Motor neuron (in vitro differentiated cells): ENCODE measurements around the gene ANKRD23. TPM values are rescaled to one million over a fixed set of nuclear protein-coding genes. Genes with fewer than 3 reads are reported as not detected.

Source experiments
- ATAC-seq, 8 experiments: fragments of 200-7000 bp; cut with Tn5 transposase; replicated peaks in 6 of 8; 2 replicates each; pipeline ENCODE4 v1.8.0; 2021; ENCODE audit warnings: mild to moderate bottlenecking in 8 of 8, moderate library complexity in 8 of 8
- H3K27ac ChIP-seq, 2 donors: fragments of 250-450 bp; sonication (Bioruptor Pico); 2 replicates each; pipeline ENCODE4 v1.9.0; 2021; ENCODE audit warnings: antibody characterized with exemption in 2 of 2, mild to moderate bottlenecking in 2 of 2, moderate library complexity in 1 of 2
- H3K4me1 ChIP-seq, 2 donors: fragments of 250-450 bp; sonication (Bioruptor Pico); replicated peaks in 1 of 2; 2 replicates each; pipeline ENCODE4 v1.6.1; 2021; ENCODE audit warnings: antibody characterized with exemption in 2 of 2, mild to moderate bottlenecking in 2 of 2, moderate library complexity in 1 of 2
- H3K4me3 ChIP-seq, 5 donors: fragments of 250-450 bp; sonication (Bioruptor Pico); 2 replicates each; pipeline ENCODE4 v1.9.0; 2021; ENCODE audit warnings: antibody characterized with exemption in 5 of 5, mild to moderate bottlenecking in 5 of 5, moderate library complexity in 4 of 5
- WGBS, 10 experiments: fragments of 450-650 bp; shearing (Covaris generic); methylation state at CpG; one replicate each; pipeline ENCODE4 v1.0.0; 2022; 5-methylcytosine and 5-hydroxymethylcytosine counted together
- in situ Hi-C, 9 experiments: fragments of 400-800 bp; cut with MboI; loops; one replicate each; pipeline ENCODE4 v1.15.0; 2021; ENCODE audit warnings: low sequenced_read_pairs in 9 of 9, low pct_unique_long_range_greater_than_20kb in 2 of 9; ENCODE audit not compliant: unreplicated experiment in 9 of 9
- total RNA-seq, 8 experiments: library from RNA; unstranded; fragments of 300-600 nt; gene quantifications; 2 replicates each; pipeline versions ENCODE4 v1.2.3 to v1.2.4, GENCODE V29; 2022

Gene ANKRD23
- total RNA-seq, 8 experiments from 2014 or later = 1.9 to 5.6 (median 3.7) TPM

DNA sequence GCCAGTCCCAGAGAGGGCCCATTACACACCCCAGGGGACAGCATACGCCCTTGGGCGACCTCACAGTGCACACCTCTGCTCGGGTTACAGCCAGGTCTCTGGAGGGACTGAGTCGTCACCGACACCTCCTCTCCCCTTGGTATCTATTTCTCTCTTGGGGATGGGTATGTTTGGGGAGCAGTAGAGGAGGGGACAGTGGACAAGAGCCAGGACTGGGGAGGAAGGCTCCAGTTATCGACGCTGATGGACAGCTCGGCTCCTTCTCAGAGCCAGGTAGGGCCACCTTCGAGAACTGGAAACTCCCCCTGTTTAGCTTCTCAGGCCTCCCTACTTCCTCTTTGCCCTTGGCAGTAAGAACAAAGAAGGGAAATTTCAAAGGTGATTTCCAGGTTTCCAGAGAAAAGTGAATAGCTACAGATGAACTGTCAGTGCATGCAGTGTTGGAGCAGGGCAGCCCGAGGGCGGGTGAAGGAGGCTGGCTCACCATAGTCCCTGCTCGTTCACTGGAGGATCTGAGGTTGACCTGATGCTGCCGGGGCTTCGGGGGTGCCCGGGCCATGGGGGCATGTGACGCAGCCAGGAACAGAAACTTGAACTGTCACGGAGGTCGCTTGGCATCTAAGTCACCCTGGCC lies 30.5 kb upstream of the ANKRD23 start:
- ATAC-seq = no peak

DNA sequence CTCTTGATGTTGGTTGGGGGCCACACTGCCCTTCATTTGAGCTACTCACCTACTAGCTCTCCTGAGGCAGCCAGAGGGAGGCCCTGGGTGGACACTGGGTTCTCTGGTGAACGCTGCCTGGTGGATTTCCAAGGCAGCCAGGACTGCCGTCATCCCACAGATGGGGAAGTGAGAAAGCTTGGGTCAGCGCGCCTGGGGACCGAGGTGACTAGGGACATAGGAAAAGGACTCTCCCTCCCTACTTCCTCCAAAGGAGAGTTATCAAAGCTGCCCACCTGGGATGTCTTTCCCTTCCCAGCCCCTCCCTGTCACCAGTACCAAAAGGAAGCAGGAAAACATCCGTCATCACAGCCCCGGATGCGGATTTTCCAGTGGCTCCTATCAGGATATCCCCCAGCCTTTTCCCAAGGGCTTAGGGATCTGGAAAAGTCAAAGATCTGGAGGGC lies 29.9 kb upstream of the ANKRD23 start:
- Histone ChIP-seq H3K4me3 (no peak overlapping the region), H3K4me1 (peaks cover 22 to 24% of the 10 kb centered on the region in 2 donors), H3K27ac (no peak overlapping the region)
- WGBS, 10 experiments = 20 to 83% (median 50%) methylated on average over 1 to 2 of the region's 8 CpGs; no CpG with 5 or more reads in 7 of the 10 experiments
- no peak for ATAC-seq
- in situ Hi-C loops = loop anchor here in 4 of 9 experiments (25.0 kb wide), 1 partner anchor 89 kb away; no protein-coding TSS in a partner anchor

More for the DNA sequence above, 30.5 kb upstream of the ANKRD23 start:
- peaks cover 22 to 24% of the 10 kb centered on the region in 2 donors for H3K4me1 ChIP-seq
- 50 to 100% (median 89%) methylated on average over 3 to 7 of the region's 18 CpGs; no CpG with 5 or more reads in 5 of the 10 experiments for WGBS, 10 experiments
- H3K27ac ChIP-seq = no peak overlapping the region
- in situ Hi-C loops = loop anchor here in 4 of 9 experiments (25.0 kb wide), 1 partner anchor 88 kb away; no protein-coding TSS in a partner anchor
- H3K4me3 ChIP-seq = no peak overlapping the region

DNA sequence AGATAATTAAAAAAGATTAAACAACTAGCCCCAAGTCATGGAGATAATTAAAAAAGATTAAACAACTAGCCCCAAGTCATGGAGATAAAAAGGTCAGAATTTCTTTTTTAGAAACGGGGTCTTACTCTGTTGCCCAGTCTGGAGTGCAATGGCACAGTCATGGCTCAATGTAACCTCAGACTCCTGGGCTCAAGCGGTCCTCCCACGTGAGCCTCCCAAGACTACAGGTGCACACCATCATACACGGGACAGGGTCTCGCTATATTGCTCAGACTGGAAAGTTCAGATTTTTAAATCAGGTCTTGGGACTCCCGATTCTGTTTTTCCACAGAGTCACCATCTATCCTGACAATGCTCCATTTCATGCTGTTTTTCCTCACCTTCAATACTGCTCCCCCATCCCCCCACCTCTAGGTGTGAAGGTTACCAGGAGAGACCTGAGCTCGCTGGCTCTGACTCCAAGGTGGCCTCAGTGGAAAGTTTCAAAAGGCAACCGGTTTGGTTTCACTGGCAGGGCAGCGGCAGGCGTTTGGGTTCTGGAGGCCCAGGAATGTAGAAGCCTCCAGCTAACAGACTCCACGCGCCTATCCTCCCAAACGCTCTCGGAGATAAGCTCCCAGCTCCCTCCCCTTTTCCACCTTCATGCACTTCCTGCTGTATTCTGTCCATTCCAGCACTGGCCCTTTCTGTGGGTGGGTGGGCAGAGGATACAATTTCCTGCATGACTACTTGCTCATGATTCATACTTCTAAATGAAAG lies 28.9 kb upstream of the ANKRD23 start:
- H3K4me3 ChIP-seq = no peak overlapping the region
- in situ Hi-C loops = loop anchor here in 4 of 9 experiments (25.0 kb wide), 1 partner anchor 90 kb away; no protein-coding TSS in a partner anchor
- no peak for ATAC-seq
- peaks cover 22 to 24% of the 10 kb centered on the region in 2 donors for H3K4me1 ChIP-seq
- 60 to 100% (median 86%) methylated on average over 1 to 10 of the region's 14 CpGs for WGBS, 10 experiments
- no peak overlapping the region for H3K27ac ChIP-seq

DNA sequence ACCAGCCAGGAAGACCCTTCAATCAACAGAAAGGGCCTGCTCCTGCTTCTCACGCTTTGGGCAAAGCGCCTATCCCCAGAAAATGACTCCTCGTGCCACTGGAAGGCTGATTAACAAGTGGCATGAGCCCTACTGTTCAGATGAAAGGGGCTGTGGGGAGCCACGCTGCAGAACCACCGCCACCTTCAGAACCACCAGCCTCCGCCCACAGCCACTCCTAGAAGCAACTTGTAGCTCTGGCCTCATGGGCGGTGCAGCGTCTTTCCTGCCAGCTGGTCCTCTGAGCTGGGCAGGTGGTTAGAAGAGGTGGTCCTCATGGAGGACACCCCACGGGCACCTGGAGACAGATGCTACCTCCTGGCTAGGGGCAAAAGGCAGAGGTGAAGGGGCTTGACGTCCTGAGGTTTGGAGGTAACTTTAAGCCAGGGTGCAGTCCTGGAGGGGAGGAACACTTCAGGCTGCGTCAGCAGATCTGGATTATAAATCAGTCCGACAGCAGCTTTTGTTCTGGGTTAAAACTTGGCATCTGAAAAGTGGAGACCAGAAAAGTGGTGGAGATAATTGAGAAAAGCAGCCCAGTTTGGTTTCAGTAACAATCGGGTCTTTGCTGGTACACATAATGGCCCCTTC lies 26.9 kb upstream of the ANKRD23 start:
- Histone ChIP-seq H3K4me3 (peak overlapping the region; percentile 88 to 98 (median 93)), H3K4me1 (peaks cover 18 to 21% of the 10 kb centered on the region in 2 donors), H3K27ac (peak overlapping the region; percentile 96 to 97)
- in situ Hi-C loops = loop anchor here in 4 of 9 experiments (25.0 kb wide), 1 partner anchor 92 kb away; no protein-coding TSS in a partner anchor
- WGBS, 10 experiments = 0 to 80% (median 23%) methylated on average over 1 to 11 of the region's 13 CpGs; no CpG with 5 or more reads in 1 of the 10 experiments
- ATAC-seq = peak in 6 of 8 experiments; percentile 1 to 13 (median 10)

DNA sequence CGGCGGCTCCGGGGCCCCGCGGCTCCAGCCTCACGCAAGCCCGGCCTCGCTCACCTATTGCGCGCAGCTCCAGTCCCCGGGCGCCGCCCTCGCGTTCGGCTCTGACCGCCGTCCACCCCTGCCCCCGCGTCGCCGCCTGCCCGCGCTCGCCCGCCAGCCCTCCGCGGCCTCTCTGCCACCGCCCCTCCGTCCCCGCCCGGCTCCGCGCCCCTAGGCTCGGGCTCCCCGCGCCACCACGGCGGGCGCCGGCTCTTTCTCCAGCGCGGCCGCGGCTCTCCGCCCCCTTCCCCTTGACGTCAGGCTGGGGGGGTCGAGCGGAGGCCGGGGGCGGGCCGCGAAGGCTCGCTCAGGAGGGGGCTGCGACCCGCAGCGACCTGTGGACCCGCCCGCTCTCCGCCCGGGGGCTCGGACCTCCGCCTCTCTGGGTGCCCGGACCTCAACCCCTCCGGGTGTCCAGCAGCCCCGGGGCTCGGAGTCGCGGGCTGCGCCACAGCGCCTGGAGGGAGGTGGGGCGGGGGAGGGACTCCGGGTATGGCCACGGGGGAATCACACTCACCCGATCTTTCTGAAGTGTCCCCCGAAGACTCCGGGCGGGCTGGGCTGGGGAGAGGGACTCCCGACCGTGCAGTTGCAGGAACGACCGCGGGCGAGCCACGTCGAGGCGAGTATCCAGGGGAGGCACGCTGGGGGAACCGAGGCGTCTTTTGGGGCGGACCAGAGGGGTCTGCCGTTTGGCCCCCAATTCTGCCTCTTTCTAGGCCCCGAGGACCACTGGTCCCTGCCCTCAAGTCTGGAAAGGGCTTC lies 26.2 kb upstream of the ANKRD23 start, which contains the start of gene SEMA4C:
Gene SEMA4C, minus strand, starts transcription at position 259 of the 804 bp plus-strand sequence. CDS start 2,194 bp downstream, outside the sequence.
- ATAC-seq = peak; percentile 34 to 53 (median 46)
- in situ Hi-C loops = loop anchor here in 5 of 9 experiments (10.0 to 25.0 kb wide), 2 partner anchors 85 to 92 kb away; no protein-coding TSS in a partner anchor
- 0% methylated on average over 2 of the region's 93 CpGs; no CpG with 5 or more reads in 9 of the 10 experiments for WGBS, 10 experiments

DNA sequence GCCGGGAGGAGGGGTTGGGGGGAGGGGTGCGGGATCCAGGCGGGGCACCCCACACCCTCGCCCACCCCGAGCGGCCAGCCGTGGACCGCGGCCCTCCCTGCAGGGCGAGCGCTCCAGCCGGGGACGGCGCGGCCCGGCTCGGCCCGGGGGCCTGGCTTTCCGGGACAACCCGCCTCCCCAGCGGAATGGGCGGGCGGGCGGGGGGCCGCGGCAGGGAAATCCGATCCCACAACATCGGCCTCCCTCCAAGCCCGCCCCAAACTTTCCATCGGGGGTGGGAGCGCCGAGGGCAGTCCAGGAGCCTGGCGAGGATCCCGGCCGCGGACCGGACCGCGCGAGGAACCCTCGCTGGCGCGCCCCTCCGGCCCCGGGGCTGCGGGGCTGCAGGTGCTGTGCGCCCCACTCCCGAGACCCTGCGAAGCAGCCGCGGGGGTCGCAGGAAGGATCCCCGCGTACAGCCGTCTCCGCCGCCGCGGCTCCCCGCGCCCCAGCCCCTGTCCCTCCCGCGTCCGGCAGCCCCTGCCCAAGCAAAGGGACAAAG lies 25.5 kb upstream of the ANKRD23 start:
- in situ Hi-C loops = loop anchor here in 5 of 9 experiments (10.0 to 25.0 kb wide), 2 partner anchors 85 to 93 kb away; no protein-coding TSS in a partner anchor
- ATAC-seq = peak; percentile 48 to 62 (median 57)
- Histone ChIP-seq H3K4me3 (peak overlapping the region; percentile 88 to 98 (median 93)), H3K4me1 (peaks cover 11 to 14% of the 10 kb centered on the region in 2 donors), H3K27ac (peak overlapping the region; percentile 96 to 97)
- no CpG with 5 or more reads among the region's 64 CpGs for WGBS, 10 experiments

More for the DNA sequence above, 26.2 kb upstream of the ANKRD23 start, which contains the start of gene SEMA4C:
- Histone ChIP-seq H3K4me3 (peak within 1 kb of the TSS; percentile 88 to 98 (median 93)), H3K27ac (peak within 1 kb of the TSS; percentile 96 to 97), H3K4me1 (peaks cover 11 to 14% of the 10 kb centered on the region in 2 donors)

DNA sequence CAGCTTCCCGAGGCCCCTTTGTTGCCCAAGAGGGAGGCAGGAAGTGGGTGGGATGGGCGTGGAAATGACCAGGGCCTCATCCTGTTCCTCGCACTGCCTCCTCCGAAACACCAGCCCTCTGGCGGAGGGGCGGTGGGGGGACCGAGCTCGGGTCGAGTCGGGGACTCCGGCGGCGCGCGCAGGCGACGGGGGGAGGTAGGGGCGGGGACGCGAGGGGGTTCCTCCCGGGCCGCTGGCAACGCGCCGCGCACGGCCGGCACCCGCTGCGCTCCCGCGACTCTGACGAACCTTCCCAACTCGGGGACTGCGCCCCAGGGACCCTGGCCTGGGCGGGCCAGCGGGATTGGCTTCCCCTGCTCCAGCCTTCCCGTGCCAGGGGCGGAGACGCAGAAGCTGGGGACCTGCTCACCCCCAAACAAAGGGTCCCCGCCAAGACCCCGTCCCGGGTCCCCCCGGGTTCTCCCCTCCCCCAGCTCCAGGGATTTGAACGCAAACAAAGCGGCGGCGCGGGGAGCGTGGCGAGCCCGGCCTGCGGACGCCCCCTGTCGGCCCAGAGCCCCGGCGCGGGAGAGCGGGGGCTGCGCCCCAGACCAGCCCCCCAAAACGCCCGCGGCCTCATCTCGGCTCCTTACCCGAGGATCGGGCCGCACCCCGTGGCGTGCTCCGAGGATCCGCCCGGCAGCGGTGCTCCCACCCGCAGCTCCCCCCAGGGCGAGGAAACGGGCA lies 24.9 kb upstream of the ANKRD23 start:
- H3K4me3 ChIP-seq = peak overlapping the region; percentile 88 to 98 (median 93)
- in situ Hi-C loops = loop anchor here in 5 of 9 experiments (10.0 to 25.0 kb wide), 2 partner anchors 86 to 94 kb away; no protein-coding TSS in a partner anchor
- peaks cover 11 to 14% of the 10 kb centered on the region in 2 donors for H3K4me1 ChIP-seq
- peak overlapping the region; percentile 96 to 97 for H3K27ac ChIP-seq
- ATAC-seq = peak; percentile 39 to 67 (median 56)
- 0% methylated on average over 2 of the region's 76 CpGs; no CpG with 5 or more reads in 9 of the 10 experiments for WGBS, 10 experiments

DNA sequence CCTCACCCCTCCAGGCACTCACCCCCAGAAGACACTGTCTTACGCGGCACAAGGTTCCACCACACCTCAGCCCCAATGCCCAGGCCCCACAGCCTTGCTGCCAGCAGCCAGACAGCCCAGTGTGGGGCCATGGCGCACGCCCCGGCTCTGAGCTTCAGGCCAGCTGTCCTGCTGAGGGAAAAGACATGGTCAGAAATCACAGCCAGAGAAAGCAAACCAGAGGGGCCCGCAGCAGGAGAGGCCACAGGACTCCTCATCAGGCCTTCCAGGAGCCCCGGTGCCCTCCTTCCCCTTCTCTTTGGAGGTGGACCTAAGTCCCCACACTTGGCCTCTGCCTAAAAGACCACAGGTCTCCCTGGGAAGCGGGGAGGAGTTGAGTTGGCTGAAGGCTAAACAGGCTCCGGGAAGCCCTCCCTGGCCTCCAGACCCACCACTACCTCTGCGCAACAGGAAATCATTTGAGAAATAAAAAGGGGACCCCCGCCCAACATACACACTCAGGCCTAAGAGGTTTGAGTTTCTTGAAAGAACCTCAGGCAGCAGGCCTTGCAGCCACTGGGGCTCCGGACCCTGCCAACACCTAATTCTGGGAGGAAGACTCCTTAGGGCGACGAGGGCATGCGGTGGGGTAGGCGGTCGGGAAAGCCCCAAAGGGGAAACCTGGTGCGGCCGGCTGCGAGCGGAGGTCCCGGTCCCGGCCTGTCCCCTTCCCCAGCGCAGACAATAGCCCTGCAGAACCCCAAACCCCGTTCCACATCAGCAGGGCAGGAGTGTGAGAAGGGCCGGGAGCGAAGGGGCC lies 24.1 kb upstream of the ANKRD23 start:
- peak in 1 of 8 experiments; percentile 0 for ATAC-seq
- H3K4me1 ChIP-seq = peaks cover 11 to 14% of the 10 kb centered on the region in 2 donors
- H3K27ac ChIP-seq = peak overlapping the region; percentile 96 to 97
- in situ Hi-C loops = loop anchor here in 5 of 9 experiments (10.0 to 25.0 kb wide), 2 partner anchors 87 to 94 kb away; no protein-coding TSS in a partner anchor
- WGBS, 10 experiments = 0 to 22% (median 8%) methylated on average over 1 to 11 of the region's 27 CpGs; no CpG with 5 or more reads in 5 of the 10 experiments
- peak overlapping the region; percentile 88 to 98 (median 93) for H3K4me3 ChIP-seq

DNA sequence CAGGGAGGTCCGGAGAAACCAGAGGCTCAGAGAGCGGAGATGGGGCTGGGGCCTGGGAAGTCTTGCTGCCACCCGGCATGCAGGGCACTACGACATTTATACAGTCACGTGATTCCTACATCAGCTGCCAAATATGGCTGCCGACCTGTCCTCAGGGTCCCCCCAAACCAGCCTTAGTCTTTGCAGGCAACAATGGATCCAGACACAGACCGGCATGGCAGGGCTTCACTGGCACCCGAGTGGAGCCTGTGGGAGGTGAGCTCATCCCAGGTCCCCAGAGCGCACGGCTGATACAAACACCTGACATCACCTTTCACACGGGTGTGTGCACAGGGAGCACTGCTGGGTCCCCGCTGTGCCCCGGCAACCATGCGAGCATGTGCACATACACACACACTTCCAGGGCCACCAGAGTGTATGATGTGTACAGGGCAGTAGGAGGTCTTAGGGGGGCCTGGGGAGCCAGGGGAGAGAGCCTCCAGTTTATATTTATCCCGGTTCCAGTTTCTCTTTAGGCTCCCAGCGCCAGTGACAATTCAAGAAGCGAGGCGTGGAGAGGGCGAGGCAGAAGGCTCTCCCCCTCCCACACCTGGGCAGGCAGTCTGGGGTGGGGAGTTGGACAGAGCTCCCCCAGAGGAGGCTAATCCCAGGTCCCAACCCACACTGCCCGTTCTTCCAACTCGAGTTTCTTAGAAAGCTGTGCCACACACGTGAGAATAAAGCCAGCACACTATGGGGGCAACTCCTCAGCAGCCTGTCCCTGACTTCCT lies 23.4 kb upstream of the ANKRD23 start:
- WGBS, 10 experiments = 11 to 81% (median 53%) methylated on average over 2 to 10 of the region's 22 CpGs; no CpG with 5 or more reads in 5 of the 10 experiments
- in situ Hi-C loops = loop anchor here in 5 of 9 experiments (10.0 to 25.0 kb wide), 2 partner anchors 88 to 95 kb away; no protein-coding TSS in a partner anchor
- Histone ChIP-seq H3K27ac (no peak overlapping the region), H3K4me1 (peaks cover 11 to 14% of the 10 kb centered on the region in 2 donors), H3K4me3 (peak overlapping the region; percentile 88 to 98 (median 93))
- no peak for ATAC-seq
